Central memory CD8-positive, alpha-beta T cell (primary cell): Measurements from ENCODE around the gene LRRK2.
A peak's percentile ranks its signal among the peaks of the same experiment; 100 is the strongest.

Source experiments
- ATAC-seq: fragments of 150-1000 bp; cut with Tn5 transposase; replicated peaks from 2 replicates; pipeline ENCODE4 v1.10.0; 2022; ENCODE audit warnings: mild to moderate bottlenecking, moderate FRiP score, moderate number of reproducible peaks; ENCODE audit not compliant: poor library complexity, severe bottlenecking; ENCODE audit errors: extremely low read depth
- DNase-seq, 2 donors: peaks; one replicate each; pipeline ENCODE4 v3.0.0; 2021; ENCODE audit warnings: low spot score in 2 of 2
- H3K27ac Mint-ChIP-seq: one replicate; pipeline ENCODE4 v1.8.0; 2022; ENCODE audit warnings: low read depth, mild to moderate bottlenecking, moderate library complexity, mixed read lengths
- H3K27me3 Mint-ChIP-seq: one replicate; pipeline ENCODE4 v1.8.0; 2022; ENCODE audit warnings: mixed read lengths
- H3K36me3 Mint-ChIP-seq: one replicate; pipeline ENCODE4 v1.8.0; 2022; ENCODE audit warnings: mild to moderate bottlenecking, moderate library complexity, mixed read lengths; ENCODE audit not compliant: insufficient read depth
- H3K4me1 Mint-ChIP-seq: one replicate; pipeline ENCODE4 v1.8.0; 2022; ENCODE audit warnings: mixed read lengths
- H3K4me3 Mint-ChIP-seq: one replicate; pipeline ENCODE4 v1.8.0; 2022; ENCODE audit warnings: mild to moderate bottlenecking, moderate library complexity, mixed read lengths
- H3K9me3 Mint-ChIP-seq: one replicate; pipeline ENCODE4 v1.8.0; 2022; ENCODE audit warnings: mixed read lengths

LRRK2 gene

DNA sequence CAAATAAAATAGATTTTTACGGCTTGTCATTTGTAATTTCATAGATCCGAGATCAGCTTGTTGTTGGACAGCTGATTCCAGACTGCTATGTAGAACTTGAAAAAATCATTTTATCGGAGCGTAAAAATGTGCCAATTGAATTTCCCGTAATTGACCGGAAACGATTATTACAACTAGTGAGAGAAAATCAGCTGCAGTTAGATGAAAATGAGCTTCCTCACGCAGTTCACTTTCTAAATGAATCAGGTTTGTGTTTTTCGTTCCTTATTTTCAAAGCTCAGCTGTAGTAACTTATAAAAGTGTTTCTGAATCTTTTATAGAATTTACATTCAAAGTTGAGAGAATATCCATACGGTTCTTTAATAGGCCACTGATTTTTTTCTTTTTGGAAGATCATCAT, 89.1 kb downstream of the LRRK2 start:
- DNase-seq (no peak), ATAC-seq (no peak)
- peaks cover 2% of the 10 kb centered on the region for H3K36me3 Mint-ChIP-seq
- no peak overlapping the region for H3K27ac Mint-ChIP-seq
- no peaks in the 10 kb centered on the region for H3K27me3 Mint-ChIP-seq
- no peaks in the 10 kb centered on the region for H3K9me3 Mint-ChIP-seq
- H3K4me1 Mint-ChIP-seq, result no peaks in the 10 kb centered on the region
- no peak overlapping the region for H3K4me3 Mint-ChIP-seq

DNA sequence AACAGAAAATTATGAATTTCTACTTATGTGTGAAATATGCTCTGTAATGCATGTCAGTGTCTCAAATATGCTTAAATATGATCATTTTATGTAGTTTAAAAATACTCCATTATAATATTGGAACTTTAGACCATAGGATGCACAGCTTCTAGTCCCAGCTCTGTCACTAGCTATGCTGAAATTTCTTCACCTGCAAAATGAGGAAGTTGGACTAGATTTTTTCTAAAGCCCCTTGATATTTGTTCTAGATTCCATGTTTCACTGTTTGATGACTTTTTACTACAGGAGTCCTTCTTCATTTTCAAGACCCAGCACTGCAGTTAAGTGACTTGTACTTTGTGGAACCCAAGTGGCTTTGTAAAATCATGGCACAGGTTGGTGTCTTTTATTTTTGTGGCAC, 90.1 kb downstream of the LRRK2 start:
- H3K4me1 Mint-ChIP-seq, result no peaks in the 10 kb centered on the region
- no peaks in the 10 kb centered on the region for H3K27me3 Mint-ChIP-seq
- DNase-seq, result no peak
- no peaks in the 10 kb centered on the region for H3K9me3 Mint-ChIP-seq
- no peak for ATAC-seq
- H3K4me3 Mint-ChIP-seq, result no peak overlapping the region
- H3K36me3 Mint-ChIP-seq, result peaks cover 2% of the 10 kb centered on the region
- no peak overlapping the region for H3K27ac Mint-ChIP-seq

DNA sequence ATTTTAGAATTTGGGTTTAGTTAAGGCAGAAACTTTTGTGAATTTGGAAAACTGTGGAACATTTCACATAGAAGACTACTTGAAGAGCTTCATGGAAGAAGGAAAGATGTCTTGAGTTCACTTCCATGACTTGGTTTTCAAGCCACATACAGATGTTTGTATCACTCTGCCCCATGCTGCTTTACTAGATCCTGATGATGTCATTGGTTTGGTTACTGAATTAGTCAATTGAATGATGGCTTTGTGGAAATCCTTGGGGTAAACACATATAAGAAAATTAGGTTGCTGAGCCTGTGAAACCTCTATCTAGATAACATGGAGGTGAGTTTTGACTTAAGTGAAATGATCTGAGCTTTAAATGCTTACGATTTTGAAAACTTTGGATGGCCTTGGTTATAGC, 90.6 kb downstream of the LRRK2 start:
- H3K9me3 Mint-ChIP-seq, result no peaks in the 10 kb centered on the region
- DNase-seq, result no peak
- H3K4me3 Mint-ChIP-seq, result no peak overlapping the region
- ATAC-seq, result no peak
- H3K27me3 Mint-ChIP-seq, result no peaks in the 10 kb centered on the region
- no peaks in the 10 kb centered on the region for H3K4me1 Mint-ChIP-seq
- peaks cover 2% of the 10 kb centered on the region for H3K36me3 Mint-ChIP-seq
- H3K27ac Mint-ChIP-seq, result no peak overlapping the region

DNA sequence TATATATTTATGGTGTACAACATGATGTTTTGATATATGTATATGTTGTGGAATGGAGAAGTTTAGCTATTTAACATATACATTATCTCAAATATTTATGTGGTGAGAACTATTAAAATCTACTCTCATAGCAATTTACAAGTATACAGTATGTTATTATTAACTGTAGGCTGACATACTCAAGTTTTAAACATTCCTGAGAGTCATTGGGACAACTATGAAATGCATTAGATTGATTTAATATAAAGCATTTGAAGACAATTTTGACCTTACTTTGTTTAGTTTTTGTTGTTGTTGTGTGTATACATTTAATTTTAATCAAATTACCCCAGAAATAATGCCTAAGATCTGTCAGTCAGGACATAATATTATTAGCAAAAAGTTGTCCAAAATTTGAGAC, 99.5 kb downstream of the LRRK2 start:
- Mint-ChIP-seq H3K9me3 (no peaks in the 10 kb centered on the region), H3K27ac (no peak overlapping the region), H3K4me3 (no peak overlapping the region), H3K27me3 (no peaks in the 10 kb centered on the region), H3K4me1 (no peaks in the 10 kb centered on the region), H3K36me3 (peaks cover 1% of the 10 kb centered on the region)
- ATAC-seq (no peak), DNase-seq (no peak)

DNA sequence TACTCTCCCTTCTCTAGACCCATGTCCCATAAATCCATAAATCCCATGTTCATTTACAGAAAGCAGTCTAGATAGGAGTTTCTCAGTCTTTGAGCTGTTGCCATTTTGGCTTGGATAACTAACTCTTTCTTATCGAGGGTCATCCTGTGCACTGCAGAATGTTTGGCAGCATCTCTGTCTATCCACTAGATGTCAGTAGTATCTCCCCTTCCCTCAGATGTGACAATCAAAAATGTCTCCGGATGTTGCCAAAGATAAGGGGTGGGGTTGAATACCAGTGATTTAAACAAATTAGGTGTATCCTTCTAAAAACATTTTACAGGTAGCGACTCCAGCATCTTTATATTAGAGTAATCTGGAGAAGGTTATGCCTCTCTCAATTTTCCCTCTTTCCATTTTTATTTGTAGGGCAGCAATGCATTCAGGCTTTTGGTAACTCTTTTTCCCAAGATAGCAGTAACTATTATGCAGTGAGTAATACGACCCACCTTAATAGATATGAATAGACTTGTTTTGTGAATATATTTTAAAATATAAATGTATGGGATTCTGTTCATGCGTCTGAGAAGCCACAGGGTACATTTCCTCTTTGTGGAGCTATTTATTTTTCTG, 100.7 kb downstream of the LRRK2 start:
- Mint-ChIP-seq H3K4me3 (no peak overlapping the region), H3K4me1 (no peaks in the 10 kb centered on the region), H3K36me3 (peaks cover 1% of the 10 kb centered on the region), H3K9me3 (no peaks in the 10 kb centered on the region), H3K27ac (no peak overlapping the region), H3K27me3 (no peaks in the 10 kb centered on the region)
- ATAC-seq (peak; percentile 19), DNase-seq (no peak)

DNA sequence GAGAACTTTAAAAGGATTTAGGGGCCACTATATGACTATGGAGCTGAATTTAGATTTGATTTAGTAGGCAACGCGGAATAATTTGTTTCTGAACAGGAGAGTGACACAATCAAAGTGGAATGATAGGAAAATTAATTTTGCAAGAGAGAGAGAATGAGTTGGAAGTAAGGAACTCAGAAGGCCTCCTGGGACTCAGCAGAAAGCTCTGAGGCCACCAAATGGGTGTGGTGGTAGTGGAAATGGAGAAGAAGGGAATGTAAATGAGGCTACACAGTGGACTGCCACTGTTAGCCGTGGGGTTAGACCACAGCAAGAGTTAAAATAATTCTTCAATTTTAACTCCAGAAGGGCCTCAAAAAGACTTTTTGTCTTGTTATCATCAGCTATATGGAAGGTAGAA, 102.7 kb downstream of the LRRK2 start:
- peaks cover 3% of the 10 kb centered on the region for H3K36me3 Mint-ChIP-seq
- ATAC-seq (no peak), DNase-seq (no peak)

DNA sequence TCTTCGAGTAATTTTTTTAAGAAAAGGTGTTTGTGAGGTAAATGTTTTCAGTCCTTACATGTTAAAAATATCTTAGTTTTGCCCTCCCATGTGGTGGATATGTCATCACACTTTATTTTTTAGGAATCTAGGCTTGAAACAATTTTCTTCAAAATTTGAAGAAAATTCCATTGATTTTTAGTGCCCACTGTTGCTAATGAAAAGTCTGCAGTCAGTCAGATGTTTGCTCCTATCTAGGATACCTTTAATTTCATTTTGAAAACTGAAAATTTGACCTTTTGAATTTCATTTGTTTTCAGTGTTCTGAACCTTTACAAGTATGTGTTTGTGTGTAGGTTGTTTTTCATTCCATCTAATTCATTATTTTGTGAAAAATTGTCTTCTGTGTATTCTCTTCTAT, 105.4 kb downstream of the LRRK2 start:
- H3K4me3 Mint-ChIP-seq, result no peak overlapping the region
- H3K27ac Mint-ChIP-seq, result no peak overlapping the region
- no peaks in the 10 kb centered on the region for H3K4me1 Mint-ChIP-seq
- H3K9me3 Mint-ChIP-seq, result peaks cover 6% of the 10 kb centered on the region
- H3K27me3 Mint-ChIP-seq, result no peaks in the 10 kb centered on the region
- H3K36me3 Mint-ChIP-seq, result peaks cover 3% of the 10 kb centered on the region
- DNase-seq (no peak), ATAC-seq (no peak)

More for the DNA sequence above, 102.7 kb downstream of the LRRK2 start:
- Mint-ChIP-seq H3K27ac (no peak overlapping the region), H3K4me3 (no peak overlapping the region), H3K27me3 (no peaks in the 10 kb centered on the region), H3K4me1 (no peaks in the 10 kb centered on the region), H3K9me3 (peaks cover 6% of the 10 kb centered on the region)

DNA sequence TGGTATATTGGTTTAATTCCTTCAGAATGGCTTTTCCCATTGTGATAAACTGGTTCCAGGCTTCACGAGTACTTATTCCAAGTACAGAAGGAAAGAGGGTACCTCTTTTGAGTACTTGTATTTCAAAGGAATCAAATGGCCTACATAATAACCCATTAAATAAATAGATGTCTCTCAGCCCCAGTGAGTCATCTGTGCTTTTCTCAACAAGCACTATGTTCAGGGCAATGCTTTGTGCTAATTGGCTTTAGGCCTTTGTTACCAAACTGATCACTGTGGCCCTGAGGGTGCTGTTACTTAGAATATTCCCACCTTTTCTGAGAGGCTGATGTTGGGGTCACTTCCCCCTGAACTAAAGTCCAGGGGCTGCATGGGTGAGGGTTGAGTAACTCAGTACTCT, 107.1 kb downstream of the LRRK2 start:
- no peak overlapping the region for H3K27ac Mint-ChIP-seq
- peaks cover 6% of the 10 kb centered on the region for H3K9me3 Mint-ChIP-seq
- no peak overlapping the region for H3K4me3 Mint-ChIP-seq
- H3K4me1 Mint-ChIP-seq, result no peaks in the 10 kb centered on the region
- H3K27me3 Mint-ChIP-seq, result no peaks in the 10 kb centered on the region
- H3K36me3 Mint-ChIP-seq, result peaks cover 4% of the 10 kb centered on the region
- no peak for ATAC-seq
- no peak for DNase-seq

DNA sequence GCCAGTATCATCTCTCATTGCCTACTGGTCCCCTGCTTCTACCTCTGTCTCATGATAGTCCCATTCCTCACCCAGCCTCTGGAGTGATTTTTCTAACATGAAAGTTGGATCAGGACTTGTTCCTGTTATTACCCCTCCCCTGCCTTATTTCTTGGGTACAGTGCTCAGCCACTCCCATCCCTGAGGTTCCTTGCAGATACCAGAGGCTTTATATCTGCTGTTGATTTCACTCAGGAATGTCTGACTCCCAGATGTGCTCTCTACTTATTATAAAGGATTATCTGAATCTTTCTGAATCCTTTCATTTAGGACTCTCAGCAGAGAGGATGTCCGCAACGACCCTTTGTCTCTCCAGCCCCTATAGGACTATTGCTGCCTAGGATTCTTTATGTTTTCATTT, 111.2 kb downstream of the LRRK2 start:
- Mint-ChIP-seq H3K27me3 (no peaks in the 10 kb centered on the region), H3K36me3 (peaks cover 3% of the 10 kb centered on the region), H3K4me1 (no peaks in the 10 kb centered on the region), H3K4me3 (no peak overlapping the region), H3K27ac (no peak overlapping the region), H3K9me3 (peaks cover 1% of the 10 kb centered on the region)
- DNase-seq (no peak), ATAC-seq (no peak)

DNA sequence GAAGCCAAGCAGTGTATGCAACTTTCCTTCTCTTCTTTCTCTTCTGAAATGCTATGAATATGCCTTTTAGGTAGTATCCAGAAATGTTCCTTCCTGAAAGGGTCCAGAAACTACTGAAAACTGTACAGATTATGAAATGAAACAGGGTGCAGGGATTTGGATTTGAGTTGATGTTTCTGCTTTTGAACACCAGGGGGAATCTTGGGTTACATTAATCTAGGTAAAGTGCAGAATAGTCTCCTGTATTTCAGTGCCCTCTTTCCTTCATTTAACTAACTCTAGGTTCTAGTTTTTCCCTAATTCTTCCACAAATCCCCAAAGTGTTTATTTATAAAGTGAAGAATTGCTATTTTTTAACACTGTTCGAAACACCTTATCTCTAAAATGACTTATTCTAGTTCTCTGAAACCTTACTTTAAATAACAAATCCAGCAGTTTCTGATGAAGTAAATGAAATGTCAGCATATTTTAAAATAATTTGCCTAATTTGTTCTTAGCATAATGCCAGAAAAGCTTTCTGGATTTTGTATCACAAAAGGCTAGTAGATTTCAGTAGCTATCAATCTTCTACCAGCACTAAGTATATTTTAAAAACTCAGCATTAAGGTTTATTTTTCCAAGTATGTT, 111.9 kb downstream of the LRRK2 start:
- Mint-ChIP-seq H3K36me3 (peaks cover 3% of the 10 kb centered on the region), H3K4me1 (no peaks in the 10 kb centered on the region), H3K27ac (no peak overlapping the region), H3K9me3 (no peaks in the 10 kb centered on the region), H3K4me3 (no peak overlapping the region), H3K27me3 (no peaks in the 10 kb centered on the region)
- ATAC-seq (no peak), DNase-seq (no peak)

DNA sequence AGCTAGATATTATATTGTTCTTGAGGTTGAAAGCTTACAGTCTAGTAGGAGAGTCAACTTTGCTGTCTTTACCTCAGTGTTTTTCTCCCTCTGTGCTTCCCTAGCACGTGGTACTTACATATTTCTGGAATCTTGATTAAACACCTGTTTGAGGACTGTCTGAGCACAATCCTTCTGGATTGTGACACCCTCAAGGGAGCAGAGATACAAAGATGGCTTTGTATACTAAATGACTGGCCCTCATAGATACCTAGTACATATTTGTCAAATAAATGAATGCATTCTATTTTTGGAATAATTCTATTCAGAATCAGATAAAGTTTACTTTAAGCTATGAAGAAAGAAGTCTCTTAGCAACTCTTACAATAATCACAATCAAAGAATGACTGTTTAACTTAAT, 113.3 kb downstream of the LRRK2 start:
- no peak overlapping the region for H3K4me3 Mint-ChIP-seq
- no peaks in the 10 kb centered on the region for H3K9me3 Mint-ChIP-seq
- peaks cover 3% of the 10 kb centered on the region for H3K36me3 Mint-ChIP-seq
- H3K4me1 Mint-ChIP-seq, result no peaks in the 10 kb centered on the region
- no peak for ATAC-seq
- no peak for DNase-seq
- H3K27ac Mint-ChIP-seq, result no peak overlapping the region
- H3K27me3 Mint-ChIP-seq, result no peaks in the 10 kb centered on the region

DNA sequence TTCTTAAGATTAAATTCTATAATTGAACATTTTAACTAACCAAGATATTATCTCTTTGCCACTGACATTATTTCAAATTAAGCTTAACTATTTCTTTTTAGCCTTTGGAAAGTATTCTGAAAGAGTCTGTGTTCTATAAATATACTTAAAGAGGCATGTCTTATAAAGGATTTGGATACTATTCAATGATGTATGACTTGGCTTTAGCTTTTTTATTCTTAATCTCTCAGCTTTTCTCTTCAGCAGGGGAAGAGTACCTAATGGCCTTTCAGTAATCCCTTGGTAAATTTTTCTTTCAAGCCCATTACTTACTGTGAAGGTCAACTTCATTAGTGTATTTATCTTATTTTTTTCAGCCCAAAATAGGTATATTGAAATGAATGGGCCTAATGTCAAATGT, 113.8 kb downstream of the LRRK2 start:
- Mint-ChIP-seq H3K9me3 (no peaks in the 10 kb centered on the region), H3K27ac (no peak overlapping the region), H3K4me3 (no peak overlapping the region), H3K36me3 (peaks cover 3% of the 10 kb centered on the region), H3K4me1 (no peaks in the 10 kb centered on the region), H3K27me3 (no peaks in the 10 kb centered on the region)
- DNase-seq, result no peak
- ATAC-seq, result no peak

DNA sequence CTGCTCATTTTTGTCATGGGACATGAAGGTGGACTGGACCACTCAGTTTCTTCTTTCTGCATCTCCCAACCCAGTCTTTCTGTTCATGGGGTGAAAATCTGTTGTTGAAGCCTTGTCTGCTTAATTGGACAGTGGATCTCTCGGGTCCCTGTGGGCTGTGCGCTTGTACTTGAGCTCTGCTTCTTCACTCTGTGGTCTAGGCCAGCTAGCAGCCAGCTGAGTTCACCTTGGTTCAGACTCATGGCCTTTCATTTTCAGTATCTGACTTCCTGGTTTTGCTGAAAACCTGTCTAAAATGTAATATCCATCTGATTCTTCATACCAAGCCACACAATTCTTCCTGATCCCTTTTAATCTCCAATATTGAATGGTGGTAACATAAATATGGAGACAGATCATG, 117.2 kb downstream of the LRRK2 start:
- Mint-ChIP-seq H3K36me3 (no peaks in the 10 kb centered on the region), H3K4me3 (no peak overlapping the region), H3K4me1 (no peaks in the 10 kb centered on the region), H3K9me3 (no peaks in the 10 kb centered on the region), H3K27ac (no peak overlapping the region), H3K27me3 (no peaks in the 10 kb centered on the region)
- ATAC-seq (no peak), DNase-seq (no peak)
